DOHH2 (cell line): ENCODE data around the gene SLC66A1.

ENCODE experiments used
- H3F3A ChIP-seq: fragments of 200-600 bp; sonication (generic), shearing (Covaris generic); 2 replicates; pipeline ENCODE4 v1.6.0; 2016; ENCODE audit warnings: antibody characterized with exemption, mild to moderate bottlenecking; ENCODE audit not compliant: control insufficient read depth, insufficient read depth
- H3K27ac ChIP-seq: fragments of 200-600 bp; sonication (generic); 2 replicates; pipeline ENCODE4 v1.5.1; 2014; ENCODE audit warnings: low read depth, mild to moderate bottlenecking, low read length, moderate library complexity
- H3K27me3 ChIP-seq: fragments of 200-600 bp; sonication (generic); 2 replicates; pipeline ENCODE4 v1.6.1; 2014; ENCODE audit warnings: mild to moderate bottlenecking, low read length, mixed read lengths; ENCODE audit not compliant: control insufficient read depth
- H3K36me3 ChIP-seq: fragments of 200-600 bp; sonication (generic); 2 replicates; pipeline ENCODE4 v1.6.1; 2014; ENCODE audit warnings: mild to moderate bottlenecking, low read length, moderate library complexity, mixed read lengths; ENCODE audit not compliant: control insufficient read depth
- H3K4me1 ChIP-seq: fragments of 200-600 bp; sonication (generic); 2 replicates; pipeline ENCODE4 v1.6.1; 2014; ENCODE audit warnings: mild to moderate bottlenecking, low read length, mixed read lengths; ENCODE audit not compliant: control insufficient read depth
- H3K4me2 ChIP-seq: fragments of 200-600 bp; sonication (generic); 2 replicates; pipeline ENCODE4 v1.6.0; 2014; ENCODE audit warnings: mild to moderate bottlenecking, low read length, moderate library complexity
- H3K4me3 ChIP-seq: fragments of 200-600 bp; sonication (generic); 2 replicates; pipeline ENCODE4 v1.5.1; 2014; ENCODE audit warnings: mild to moderate bottlenecking, low read length, mixed read lengths
- H3K79me2 ChIP-seq: fragments of 200-600 bp; sonication (generic); 2 replicates; pipeline ENCODE4 v1.6.1; 2014; ENCODE audit warnings: mild to moderate bottlenecking, low read length, mixed read lengths; ENCODE audit not compliant: control insufficient read depth
- H3K9me2 ChIP-seq: fragments of 200-600 bp; sonication (generic); replicated peaks from 2 replicates; pipeline ENCODE4 v1.6.1; 2014; ENCODE audit warnings: mild to moderate bottlenecking, low read length, mixed read lengths; ENCODE audit not compliant: control insufficient read depth
- H3K9me3 ChIP-seq: fragments of 200-600 bp; sonication (generic); 2 replicates; pipeline ENCODE4 v1.6.1; 2014; ENCODE audit warnings: antibody characterized with exemption, low read length, mixed read lengths; ENCODE audit not compliant: control insufficient read depth, insufficient read depth
- H4K20me1 ChIP-seq: fragments of 200-600 bp; sonication (generic); 2 replicates; pipeline ENCODE4 v1.6.0; 2014; ENCODE audit warnings: low read depth, mild to moderate bottlenecking, antibody characterized with exemption, low read length, moderate library complexity; ENCODE audit not compliant: control insufficient read depth, insufficient read depth
- CTCF ChIP-seq: fragments of 200-600 bp; sonication (generic); IDR thresholded peaks from one replicate; pipeline ENCODE4 v1.5.1; 2014; ENCODE audit warnings: antibody characterized with exemption, mild to moderate bottlenecking, low read depth, low read length; ENCODE audit not compliant: poor library complexity, severe bottlenecking
- EZH2phosphoT487 ChIP-seq: fragments of 200-600 bp; sonication (generic); IDR thresholded peaks from 2 replicates; pipeline ENCODE4 v1.6.1; 2017; ENCODE audit warnings: borderline replicate concordance, mild to moderate bottlenecking, antibody characterized with exemption, low read length, moderate library complexity, mixed read lengths

Gene SLC66A1

GRCh38 chr1:19367584-19368041, 55.5 kb downstream of the SLC66A1 start:
- no peaks in the 10 kb centered on the region; the same call in 1 of the 2 replicates for H3K79me2 ChIP-seq
- H3K9me2 ChIP-seq = no peaks in the 10 kb centered on the region
- 0 out of 2 replicates have a peak, but pooled peaks cover 3% of the 10 kb centered on the region for H4K20me1 ChIP-seq
- H3K4me1 ChIP-seq = no peaks in the 10 kb centered on the region
- H3F3A ChIP-seq = no peaks in the 10 kb centered on the region
- no peak for TF ChIP-seq CTCF
- TF ChIP-seq EZH2phosphoT487 = no peak
- no peak overlapping the region for H3K27ac ChIP-seq
- H3K36me3 ChIP-seq = no peaks in the 10 kb centered on the region
- H3K9me3 ChIP-seq = no peaks in the 10 kb centered on the region
- H3K4me2 ChIP-seq = no peak overlapping the region
- no peak overlapping the region for H3K4me3 ChIP-seq
- H3K27me3 ChIP-seq = no peaks in the 10 kb centered on the region

GRCh38 chr1:19368050-19368449, 55.9 kb downstream of the SLC66A1 start:
- Histone ChIP-seq H3K27ac (no peak overlapping the region), H3K36me3 (no peaks in the 10 kb centered on the region), H3K79me2 (no peaks in the 10 kb centered on the region; the same call in 1 of the 2 replicates), H3K9me2 (no peaks in the 10 kb centered on the region), H3K4me2 (no peak overlapping the region), H3K4me1 (no peaks in the 10 kb centered on the region), H3K4me3 (no peak overlapping the region), H3K27me3 (no peaks in the 10 kb centered on the region), H4K20me1 (0 out of 2 replicates have a peak, but pooled peaks cover 3% of the 10 kb centered on the region), H3K9me3 (no peaks in the 10 kb centered on the region), H3F3A (no peaks in the 10 kb centered on the region)
- TF ChIP-seq CTCF = no peak
- no peak for TF ChIP-seq EZH2phosphoT487

GRCh38 chr1:19368964-19369363, 56.8 kb downstream of the SLC66A1 start:
- no peaks in the 10 kb centered on the region for H3K4me1 ChIP-seq
- H3K79me2 ChIP-seq = no peaks in the 10 kb centered on the region; the same call in 1 of the 2 replicates
- H3K9me3 ChIP-seq = no peaks in the 10 kb centered on the region
- H3K4me2 ChIP-seq = no peak overlapping the region
- 0 out of 2 replicates have a peak, but pooled peaks cover 3% of the 10 kb centered on the region for H4K20me1 ChIP-seq
- no peak overlapping the region for H3K27ac ChIP-seq
- no peaks in the 10 kb centered on the region for H3K36me3 ChIP-seq
- H3K4me3 ChIP-seq = no peak overlapping the region
- H3K27me3 ChIP-seq = no peaks in the 10 kb centered on the region
- TF ChIP-seq CTCF (no peak), EZH2phosphoT487 (no peak)
- H3K9me2 ChIP-seq = no peaks in the 10 kb centered on the region
- H3F3A ChIP-seq = no peaks in the 10 kb centered on the region
